SK-N-SH (cell line): Measurements from ENCODE around the gene BRCA2. TPM values are rescaled to one million over a fixed set of nuclear protein-coding genes. Genes with fewer than 3 reads are reported as not detected.
A peak's percentile ranks its signal among the peaks of the same experiment; 100 is the strongest.

Experiments
- CTCF ChIA-PET: fragments of 300-600, 350-600 bp; formaldehyde crosslinking; extraction: SDS; loops from one replicate; lab custom pipeline; 2021; lab: Yijun Ruan, JAX
- POLR2A ChIA-PET: fragments of 350-600 bp; sonication (Branson Sonifier 250); formaldehyde crosslinking; extraction: SDS; loops from one replicate; lab custom pipeline; 2020; ENCODE audit warnings: antibody characterized with exemption, inconsistent platforms; lab: Yijun Ruan, JAX
- DNase-seq: peaks from one replicate; pipeline ENCODE4 v3.0.0; 2012
- H2AFZ ChIP-seq: fragments of 200-600 bp; sonication (generic); 2 replicates; pipeline ENCODE4 v1.8.1; 2016; ENCODE audit warnings: antibody characterized with exemption, mild to moderate bottlenecking, low read depth
- H3F3A ChIP-seq: fragments of 200-600 bp; sonication (generic); replicated peaks from 2 replicates; pipeline ENCODE3; 2016; ENCODE audit warnings: antibody characterized with exemption, mild to moderate bottlenecking; ENCODE audit not compliant: insufficient read depth
- H3K27ac ChIP-seq, 2 experiments: fragments of 200-500 bp in 1 of 2; fragments of 200-600 bp in 1 of 2; sonication (Bioruptor generic) in 1 of 2; sonication (generic), shearing (Covaris generic) in 1 of 2; 2 replicates each; pipeline versions ENCODE4 v1.5.1 to v1.6.1; 2014 to 2016; ENCODE audit warnings: low read depth in 2 of 2, inconsistent platforms in 1 of 2, low read length in 1 of 2, mild to moderate bottlenecking in 1 of 2, mixed read lengths in 1 of 2
- H3K27me3 ChIP-seq: fragments of 200-600 bp; sonication (generic), shearing (Covaris generic); 2 replicates; pipeline ENCODE4 v1.6.1; 2016; ENCODE audit warnings: mixed run types; ENCODE audit not compliant: insufficient read depth
- H3K36me3 ChIP-seq, 2 experiments: fragments of 200-500 bp in 1 of 2; fragments of 200-600 bp in 1 of 2; sonication (Bioruptor generic) in 1 of 2; sonication (generic) in 1 of 2; replicated peaks in 1 of 2; 2 replicates each; pipeline versions ENCODE3 to v1.5.1; 2014 to 2016; ENCODE audit warnings: low read length in 1 of 2, mild to moderate bottlenecking in 1 of 2; ENCODE audit not compliant: insufficient read depth in 2 of 2, control insufficient read depth in 1 of 2
- H3K4me1 ChIP-seq, 2 experiments: fragments of 200-500 bp in 1 of 2; fragments of 200-600 bp in 1 of 2; sonication (Bioruptor generic) in 1 of 2; sonication (generic), shearing (Covaris generic) in 1 of 2; 2 replicates each; pipeline versions ENCODE4 v1.5.1 to v1.6.1; 2014 to 2016; ENCODE audit warnings: low read depth in 1 of 2, low read length in 1 of 2, mixed run types in 1 of 2; ENCODE audit not compliant: insufficient read depth in 2 of 2, control insufficient read depth in 1 of 2
- H3K4me2 ChIP-seq: fragments of 200-600 bp; sonication (generic), shearing (Covaris generic); 2 replicates; pipeline ENCODE4 v1.6.1; 2017; ENCODE audit warnings: mixed run types
- H3K4me3 ChIP-seq, 2 experiments: fragments of 200-500 bp in 1 of 2; fragments of 200-600 bp in 1 of 2; sonication (Bioruptor generic) in 1 of 2; sonication (generic), shearing (Covaris generic) in 1 of 2; 2 replicates each; pipeline versions ENCODE4 v1.5.1 to v1.8.1; 2014 to 2016; ENCODE audit warnings: low read depth in 2 of 2, inconsistent platforms in 1 of 2, low read length in 1 of 2, mild to moderate bottlenecking in 1 of 2, mixed read lengths in 1 of 2, moderate library complexity in 1 of 2
- H3K79me2 ChIP-seq: fragments of 200-600 bp; sonication (generic); 2 replicates; pipeline ENCODE4 v1.8.1; 2017; ENCODE audit warnings: mild to moderate bottlenecking; ENCODE audit not compliant: insufficient read depth
- H3K9ac ChIP-seq: fragments of 200-600 bp; sonication (generic); 2 replicates; pipeline ENCODE4 v1.6.1; 2017; ENCODE audit warnings: mixed run types
- H3K9me2 ChIP-seq: fragments of 200-600 bp; sonication (generic); 2 replicates; pipeline ENCODE4 v1.6.1; 2017; ENCODE audit warnings: mixed run types
- H3K9me3 ChIP-seq: fragments of 200-600 bp; sonication (generic); 2 replicates; pipeline ENCODE4 v1.6.1; 2017; ENCODE audit warnings: mixed run types, mild to moderate bottlenecking, moderate library complexity
- H4K20me1 ChIP-seq: fragments of 200-600 bp; sonication (generic); 2 replicates; pipeline ENCODE4 v1.6.1; 2017; ENCODE audit warnings: mild to moderate bottlenecking, mixed run types; ENCODE audit not compliant: insufficient read depth
- ELF1 ChIP-seq: IDR thresholded peaks from 2 replicates; pipeline ENCODE4 v1.4.0; 2012
- FOXJ3 ChIP-seq: sonication (generic); formaldehyde crosslinking; IDR thresholded peaks from 2 replicates; pipeline ENCODE4 v1.5.1; 2020; ENCODE audit warnings: mild to moderate bottlenecking, missing genetic modification reagents
- JUND ChIP-seq: IDR thresholded peaks from 2 replicates; pipeline ENCODE4 v1.4.0; 2012
- MEF2A ChIP-seq: IDR thresholded peaks from 2 replicates; pipeline ENCODE4 v1.4.0; 2012; ENCODE audit warnings: low read depth, borderline replicate concordance
- MXI1 ChIP-seq: IDR thresholded peaks from 2 replicates; pipeline ENCODE4 v1.6.1; 2012; ENCODE audit warnings: mild to moderate bottlenecking, low read depth, low read length, improper control_type of control experiment
- NFIC ChIP-seq: IDR thresholded peaks from 2 replicates; pipeline ENCODE4 v1.4.0; 2012; ENCODE audit warnings: borderline replicate concordance
- RCOR1 ChIP-seq: fragments of 150-350 bp; IDR thresholded peaks from 2 replicates; pipeline ENCODE4 v1.6.1; 2017; ENCODE audit warnings: antibody characterized with exemption, low read length
- SMC3 ChIP-seq: IDR thresholded peaks from 2 replicates; pipeline ENCODE4 v1.6.1; 2012; ENCODE audit warnings: low read depth, low read length, improper control_type of control experiment
- TAF1 ChIP-seq: IDR thresholded peaks from 2 replicates; pipeline ENCODE4 v1.6.1; 2012; ENCODE audit warnings: low read depth, mild to moderate bottlenecking, low read length, moderate library complexity, borderline replicate concordance
- TCF12 ChIP-seq: IDR thresholded peaks from 2 replicates; pipeline ENCODE4 v1.4.0; 2012
- WGBS: methylation state at CpG from one replicate; pipeline ENCODE4 v1.1.6; 2017; ENCODE audit warnings: low lambda C conversion rate; 5-methylcytosine and 5-hydroxymethylcytosine counted together
- polyA plus RNA-seq, 3 experiments: library from polyadenylated mRNA; depleted of rRNA; stranded (reverse); fragments of >200 nt; gene quantifications; 2 replicates each; pipeline ENCODE4 v1.2.3, GENCODE V29; 2012
- TF ChIP-seq, protein P1 (sequence below): IDR thresholded peaks from 2 replicates; pipeline ENCODE4 v1.4.0; 2012; ENCODE audit warnings: low read depth
- TF ChIP-seq, protein P2 (sequence below): IDR thresholded peaks from 2 replicates; pipeline ENCODE4 v1.6.1; 2012; ENCODE audit warnings: mild to moderate bottlenecking, low read depth, low read length, moderate library complexity
- TF ChIP-seq, protein P3 (sequence below): fragments of 150-350 bp; IDR thresholded peaks from 2 replicates; pipeline ENCODE4 v1.6.1; 2016; ENCODE audit warnings: mild to moderate bottlenecking, low read depth, low read length
- TF ChIP-seq, protein P4 (sequence below): IDR thresholded peaks from 2 replicates; pipeline ENCODE4; 2012
- TF ChIP-seq, protein P5 (sequence below): fragments of 150-350 bp; IDR thresholded peaks from 2 replicates; pipeline ENCODE4 v1.6.1; 2017; ENCODE audit warnings: antibody characterized with exemption, low read length, low read depth, borderline replicate concordance

The BRCA2 gene
- polyA plus RNA-seq, 1 of the 3 experiments (the other 2 are of a cell fraction): 1.6 TPM

DNA sequence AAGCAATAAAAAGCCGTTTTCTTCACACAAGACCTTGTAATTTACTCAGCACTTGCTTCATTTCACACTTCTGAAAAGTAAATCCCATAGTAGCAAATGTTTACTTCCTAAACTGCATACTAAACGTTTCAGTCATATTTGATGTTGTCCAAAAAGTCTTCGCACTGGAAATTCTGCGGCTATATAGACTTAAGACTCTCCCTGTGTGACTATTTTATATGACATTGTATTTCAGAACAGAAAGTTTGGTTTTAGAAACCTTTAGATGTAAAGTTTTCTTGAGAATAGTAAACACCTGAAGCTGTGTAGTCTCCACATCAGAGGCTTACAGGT, 29.7 kb upstream of the BRCA2 start:
- Histone ChIP-seq H3K27ac (peak overlapping the region; percentile 72 to 81; a peak in 3 of 4 replicates), H3K79me2 (no peaks in the 10 kb centered on the region), H3K9me2 (no peaks in the 10 kb centered on the region), H3K4me2 (peak overlapping the region; percentile 25), H4K20me1 (no peaks in the 10 kb centered on the region), H3K4me3 (no peak overlapping the region), H3K9me3 (no peaks in the 10 kb centered on the region), H3K36me3 (no peaks in the 10 kb centered on the region), H2AFZ (peak overlapping the region; percentile 49; the same call in 1 of the 2 replicates), H3K27me3 (no peaks in the 10 kb centered on the region), H3K4me1 (peaks cover 0 to 15% of the 10 kb centered on the region in 2 experiments; a peak in 3 of 4 replicates), H3F3A (peaks cover 4% of the 10 kb centered on the region), H3K9ac (no peak overlapping the region)
- no peak for DNase-seq
- CTCF ChIA-PET: interaction anchor here (0.6 to 1.1 kb wide), 4 partner anchors 16 to 702 kb away, joined by 3 read pairs; no protein-coding TSS in a partner anchor
- no peak for TF ChIP-seq JUND
- no peak for TF ChIP-seq TCF12
- TF ChIP-seq, protein P1, sequence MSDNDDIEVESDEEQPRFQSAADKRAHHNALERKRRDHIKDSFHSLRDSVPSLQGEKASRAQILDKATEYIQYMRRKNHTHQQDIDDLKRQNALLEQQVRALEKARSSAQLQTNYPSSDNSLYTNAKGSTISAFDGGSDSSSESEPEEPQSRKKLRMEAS: no peak
- TF ChIP-seq, protein P2, sequence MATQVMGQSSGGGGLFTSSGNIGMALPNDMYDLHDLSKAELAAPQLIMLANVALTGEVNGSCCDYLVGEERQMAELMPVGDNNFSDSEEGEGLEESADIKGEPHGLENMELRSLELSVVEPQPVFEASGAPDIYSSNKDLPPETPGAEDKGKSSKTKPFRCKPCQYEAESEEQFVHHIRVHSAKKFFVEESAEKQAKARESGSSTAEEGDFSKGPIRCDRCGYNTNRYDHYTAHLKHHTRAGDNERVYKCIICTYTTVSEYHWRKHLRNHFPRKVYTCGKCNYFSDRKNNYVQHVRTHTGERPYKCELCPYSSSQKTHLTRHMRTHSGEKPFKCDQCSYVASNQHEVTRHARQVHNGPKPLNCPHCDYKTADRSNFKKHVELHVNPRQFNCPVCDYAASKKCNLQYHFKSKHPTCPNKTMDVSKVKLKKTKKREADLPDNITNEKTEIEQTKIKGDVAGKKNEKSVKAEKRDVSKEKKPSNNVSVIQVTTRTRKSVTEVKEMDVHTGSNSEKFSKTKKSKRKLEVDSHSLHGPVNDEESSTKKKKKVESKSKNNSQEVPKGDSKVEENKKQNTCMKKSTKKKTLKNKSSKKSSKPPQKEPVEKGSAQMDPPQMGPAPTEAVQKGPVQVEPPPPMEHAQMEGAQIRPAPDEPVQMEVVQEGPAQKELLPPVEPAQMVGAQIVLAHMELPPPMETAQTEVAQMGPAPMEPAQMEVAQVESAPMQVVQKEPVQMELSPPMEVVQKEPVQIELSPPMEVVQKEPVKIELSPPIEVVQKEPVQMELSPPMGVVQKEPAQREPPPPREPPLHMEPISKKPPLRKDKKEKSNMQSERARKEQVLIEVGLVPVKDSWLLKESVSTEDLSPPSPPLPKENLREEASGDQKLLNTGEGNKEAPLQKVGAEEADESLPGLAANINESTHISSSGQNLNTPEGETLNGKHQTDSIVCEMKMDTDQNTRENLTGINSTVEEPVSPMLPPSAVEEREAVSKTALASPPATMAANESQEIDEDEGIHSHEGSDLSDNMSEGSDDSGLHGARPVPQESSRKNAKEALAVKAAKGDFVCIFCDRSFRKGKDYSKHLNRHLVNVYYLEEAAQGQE: no peak
- TF ChIP-seq MXI1: no peak
- no peak for TF ChIP-seq FOXJ3
- no peak for TF ChIP-seq RCOR1
- no peak for TF ChIP-seq SMC3
- TF ChIP-seq, protein P3, sequence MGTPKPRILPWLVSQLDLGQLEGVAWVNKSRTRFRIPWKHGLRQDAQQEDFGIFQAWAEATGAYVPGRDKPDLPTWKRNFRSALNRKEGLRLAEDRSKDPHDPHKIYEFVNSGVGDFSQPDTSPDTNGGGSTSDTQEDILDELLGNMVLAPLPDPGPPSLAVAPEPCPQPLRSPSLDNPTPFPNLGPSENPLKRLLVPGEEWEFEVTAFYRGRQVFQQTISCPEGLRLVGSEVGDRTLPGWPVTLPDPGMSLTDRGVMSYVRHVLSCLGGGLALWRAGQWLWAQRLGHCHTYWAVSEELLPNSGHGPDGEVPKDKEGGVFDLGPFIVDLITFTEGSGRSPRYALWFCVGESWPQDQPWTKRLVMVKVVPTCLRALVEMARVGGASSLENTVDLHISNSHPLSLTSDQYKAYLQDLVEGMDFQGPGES: no peak
- TF ChIP-seq ELF1: no peak
- 65% methylated on average over 4 of the region's 4 CpGs for WGBS
- POLR2A ChIA-PET: no interaction called here

DNA sequence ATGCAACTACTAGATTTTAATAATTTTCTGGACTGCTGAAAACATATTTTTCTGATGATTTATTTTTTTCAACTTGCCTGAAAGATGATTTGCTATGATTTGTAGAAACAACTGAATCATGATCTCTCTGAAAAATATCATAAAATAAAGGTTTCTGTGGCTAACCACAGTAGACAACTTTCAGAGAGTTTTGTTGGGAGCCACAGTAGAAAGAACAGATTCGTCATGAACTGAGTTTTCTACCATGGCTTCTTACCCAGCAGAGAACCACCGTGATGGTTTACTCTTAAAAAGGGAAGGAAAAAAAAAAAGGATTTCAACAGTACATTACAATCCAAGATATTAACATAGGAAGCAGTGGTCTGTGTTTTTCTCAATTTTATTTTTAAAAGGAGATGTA, 18.1 kb upstream of the BRCA2 start:
- Histone ChIP-seq H3K9me3 (no peaks in the 10 kb centered on the region), H3K4me1 (no peaks in the 10 kb centered on the region), H3K27ac (no peak overlapping the region), H3K4me2 (no peak overlapping the region), H3K4me3 (no peak overlapping the region), H2AFZ (no peak overlapping the region), H3K36me3 (no peaks in the 10 kb centered on the region), H3K9ac (no peak overlapping the region), H3K79me2 (no peaks in the 10 kb centered on the region), H3K9me2 (no peaks in the 10 kb centered on the region), H3K27me3 (no peaks in the 10 kb centered on the region), H4K20me1 (no peaks in the 10 kb centered on the region), H3F3A (no peaks in the 10 kb centered on the region)
- DNase-seq: no peak
- 69% methylated on average over 2 of the region's 2 CpGs for WGBS
- POLR2A ChIA-PET: no interaction called here
- CTCF ChIA-PET: interaction anchor here (0.9 kb wide), 1 partner anchor 132 kb away, joined by 4 read pairs; no protein-coding TSS in a partner anchor
- no peak for TF ChIP-seq MXI1
- TF ChIP-seq NFIC: no peak
- TF ChIP-seq, protein P2: no peak
- TF ChIP-seq TAF1: no peak
- no peak for TF ChIP-seq MEF2A
- no peak for TF ChIP-seq FOXJ3
- TF ChIP-seq, protein P4, sequence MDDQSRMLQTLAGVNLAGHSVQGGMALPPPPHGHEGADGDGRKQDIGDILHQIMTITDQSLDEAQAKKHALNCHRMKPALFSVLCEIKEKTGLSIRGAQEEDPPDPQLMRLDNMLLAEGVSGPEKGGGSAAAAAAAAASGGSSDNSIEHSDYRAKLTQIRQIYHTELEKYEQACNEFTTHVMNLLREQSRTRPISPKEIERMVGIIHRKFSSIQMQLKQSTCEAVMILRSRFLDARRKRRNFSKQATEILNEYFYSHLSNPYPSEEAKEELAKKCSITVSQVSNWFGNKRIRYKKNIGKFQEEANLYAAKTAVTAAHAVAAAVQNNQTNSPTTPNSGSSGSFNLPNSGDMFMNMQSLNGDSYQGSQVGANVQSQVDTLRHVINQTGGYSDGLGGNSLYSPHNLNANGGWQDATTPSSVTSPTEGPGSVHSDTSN: no peak
- TF ChIP-seq, protein P5, sequence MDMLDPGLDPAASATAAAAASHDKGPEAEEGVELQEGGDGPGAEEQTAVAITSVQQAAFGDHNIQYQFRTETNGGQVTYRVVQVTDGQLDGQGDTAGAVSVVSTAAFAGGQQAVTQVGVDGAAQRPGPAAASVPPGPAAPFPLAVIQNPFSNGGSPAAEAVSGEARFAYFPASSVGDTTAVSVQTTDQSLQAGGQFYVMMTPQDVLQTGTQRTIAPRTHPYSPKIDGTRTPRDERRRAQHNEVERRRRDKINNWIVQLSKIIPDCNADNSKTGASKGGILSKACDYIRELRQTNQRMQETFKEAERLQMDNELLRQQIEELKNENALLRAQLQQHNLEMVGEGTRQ: no peak
